ENCODE results near the gene PRDM9.

DNA sequence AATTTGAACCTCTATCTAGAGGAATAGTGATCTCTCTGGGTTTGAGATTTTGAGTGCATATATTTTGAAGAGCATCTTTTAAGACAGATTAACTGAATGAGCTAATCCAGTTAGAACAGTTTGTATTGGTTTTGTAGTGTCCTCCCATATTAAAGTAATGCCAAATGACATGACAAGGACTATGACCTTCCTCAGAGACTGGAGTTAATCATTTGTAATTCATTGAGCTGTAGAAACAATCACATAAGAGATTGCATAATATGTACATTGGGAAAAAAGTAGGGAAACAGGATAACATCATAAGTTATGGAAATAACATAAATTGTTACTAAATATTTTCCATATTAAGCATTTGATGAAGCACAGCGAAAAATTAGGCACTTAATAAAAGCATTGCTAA, 45.8 kb upstream of the PRDM9 start:
- TF ChIP-seq CTCF (IDR thresholded peaks at IDR 0.05 in 4 of 5, conservative IDR thresholded peaks at IDR 0.05 in 1 of 5) (no peak), POLR2A (IDR thresholded peaks at IDR 0.05) (no peak)

Data from gastrocnemius medialis (tissue), 4 donors.